ENCODE measurements around the gene PRPS1L1.

DNA sequence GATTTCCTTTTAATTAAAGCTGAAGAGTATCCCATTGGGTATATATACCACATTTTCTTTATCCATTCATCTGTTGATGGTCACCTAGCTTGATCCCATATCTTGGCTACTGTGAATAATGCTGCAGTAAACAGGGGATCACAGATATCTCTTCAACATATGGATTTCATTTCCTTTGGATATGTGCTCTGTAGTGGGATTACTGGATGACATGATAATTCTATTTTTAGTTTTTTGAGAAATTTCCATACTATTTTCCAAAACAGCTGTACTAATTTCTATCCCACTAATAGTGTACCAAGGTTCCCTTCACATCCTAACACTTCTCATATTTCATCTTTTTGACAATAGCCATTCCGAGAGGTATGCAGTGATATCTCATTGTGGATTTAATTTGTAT is 48.8 kb upstream of the PRPS1L1 start:
- TF ChIP-seq ZNF274 (IDR thresholded peaks at IDR 0.05; ENCODE audit: low read depth, low read length) (no peak), SUZ12 (IDR thresholded peaks at IDR 0.05; ENCODE audit: extremely low read depth, insufficient read depth, insufficient read length) (no peak), YY1 (IDR thresholded peaks at IDR 0.05; ENCODE audit: insufficient read depth, insufficient read length) (no peak)
